Stimulated activated naive B cell treated with anti-CD40 and anti-IgM and Interleukin-4, amounts not matched to agents 10 μg/mL and 1 μg/mL and 100 μg/mL, for 72 hours (primary cell): ENCODE data around the gene BATF3.
"Not testable (repeated sequence)": the region's sequence is repeated elsewhere in the genome, so short reads cannot be mapped to it uniquely, and the experiment has no call there.

Experiments
- ATAC-seq, 2 donors: fragments of 150-1000 bp; cut with Tn5 transposase; replicated peaks; 2 replicates each; pipeline ENCODE4 v1.10.0; 2021; ENCODE audit warnings: moderate library complexity in 1 of 2
- DNase-seq: peaks from one replicate; pipeline ENCODE4 v3.0.0; 2021
- H3K27ac Mint-ChIP-seq: one replicate; pipeline ENCODE4 v1.8.0; 2022; ENCODE audit warnings: mild to moderate bottlenecking, mixed read lengths
- H3K27me3 Mint-ChIP-seq, 2 donors: one replicate each; pipeline ENCODE4 v1.8.0; 2022; ENCODE audit warnings: mixed read lengths in 2 of 2
- H3K36me3 Mint-ChIP-seq, 2 donors: one replicate each; pipeline ENCODE4 v1.8.0; 2022; ENCODE audit warnings: mixed read lengths in 2 of 2, mild to moderate bottlenecking in 1 of 2
- H3K4me1 Mint-ChIP-seq, 2 donors: one replicate each; pipeline ENCODE4 v1.8.0; 2022; ENCODE audit warnings: mixed read lengths in 2 of 2, mild to moderate bottlenecking in 1 of 2
- H3K4me3 Mint-ChIP-seq, 2 donors: one replicate each; pipeline ENCODE4 v1.8.0; 2022; ENCODE audit warnings: mild to moderate bottlenecking in 2 of 2, mixed read lengths in 2 of 2, moderate library complexity in 1 of 2
- H3K9me3 Mint-ChIP-seq, 2 donors: one replicate each; pipeline ENCODE4 v1.8.0; 2022; ENCODE audit warnings: mixed read lengths in 2 of 2, mild to moderate bottlenecking in 1 of 2

BATF3 gene, protein sequence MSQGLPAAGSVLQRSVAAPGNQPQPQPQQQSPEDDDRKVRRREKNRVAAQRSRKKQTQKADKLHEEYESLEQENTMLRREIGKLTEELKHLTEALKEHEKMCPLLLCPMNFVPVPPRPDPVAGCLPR

DNA sequence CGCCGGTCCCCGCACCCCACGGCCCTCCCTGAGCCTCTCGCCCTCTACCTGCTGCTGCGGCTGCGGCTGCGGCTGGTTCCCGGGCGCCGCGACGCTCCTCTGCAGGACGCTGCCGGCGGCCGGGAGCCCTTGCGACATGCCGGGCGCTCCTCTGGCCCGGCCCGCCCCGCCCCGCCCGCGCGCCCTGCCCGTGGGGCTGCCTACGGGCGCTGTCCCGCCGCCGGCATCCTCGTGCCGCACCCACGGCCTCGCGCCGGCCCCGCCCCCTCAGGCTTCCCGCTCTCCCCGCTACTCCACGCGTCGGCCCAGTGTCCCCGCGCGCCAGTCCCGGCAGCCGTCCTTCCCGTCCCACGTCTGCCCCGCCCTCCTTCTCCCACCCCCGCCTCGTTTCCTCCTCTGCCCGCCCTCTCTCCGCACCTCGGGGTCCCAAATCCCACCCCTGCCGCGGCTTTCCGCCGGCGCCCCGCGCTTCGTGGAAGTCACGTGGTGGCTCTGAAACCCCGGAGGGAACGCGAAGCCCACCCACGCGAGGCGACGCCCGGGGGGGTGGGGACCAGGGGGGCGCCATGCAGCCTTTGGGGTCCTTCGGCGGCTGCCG is at the start of gene BATF3:
Gene BATF3 (minus strand): TSS at position 216 of the 598 bp plus-strand sequence. CDS start 78 bp downstream, at position 138.
- peaks cover 53 to 81% of the 10 kb centered on the region in 2 donors for H3K4me1 Mint-ChIP-seq
- ATAC-seq (peak; percentile 29 to 33), DNase-seq (no peak)
- peaks cover 13 to 19% of the 10 kb centered on the region in 2 donors for H3K27me3 Mint-ChIP-seq
- peaks cover 31 to 38% of the 10 kb centered on the region in 2 donors for H3K36me3 Mint-ChIP-seq
- no peaks in the 10 kb centered on the region for H3K9me3 Mint-ChIP-seq
- peak within 1 kb of the TSS; percentile 88 to 91 for H3K4me3 Mint-ChIP-seq
- H3K27ac Mint-ChIP-seq, result peak within 1 kb of the TSS; percentile 98

DNA sequence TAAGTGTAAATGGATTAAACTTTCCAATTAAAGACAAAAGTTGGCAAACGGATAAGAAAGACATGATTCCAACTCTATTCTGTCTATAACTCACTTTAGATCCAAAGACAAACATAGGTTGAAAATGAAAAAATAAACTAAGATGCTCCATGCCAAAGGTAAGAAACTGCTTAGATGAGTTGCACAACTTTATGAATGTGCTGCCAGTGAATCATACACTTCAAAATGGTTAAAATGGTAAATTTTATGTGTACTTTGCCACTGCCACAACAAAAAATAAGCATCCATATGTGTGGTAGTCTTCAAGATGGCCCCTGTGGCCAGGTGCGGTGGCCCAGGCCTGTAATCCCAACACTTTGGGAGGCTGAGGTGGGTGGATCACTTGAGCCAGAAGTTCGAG is 46.9 kb upstream of the BATF3 start:
- peaks cover 19 to 26% of the 10 kb centered on the region in 2 donors for H3K36me3 Mint-ChIP-seq
- DNase-seq (no peak), ATAC-seq (no peak)
- no peak overlapping the region for H3K27ac Mint-ChIP-seq
- no peaks in the 10 kb centered on the region for H3K9me3 Mint-ChIP-seq
- H3K4me3 Mint-ChIP-seq, result no peak overlapping the region
- H3K4me1 Mint-ChIP-seq, result peaks cover 11 to 27% of the 10 kb centered on the region in 2 donors
- H3K27me3 Mint-ChIP-seq, result no peaks in the 10 kb centered on the region

DNA sequence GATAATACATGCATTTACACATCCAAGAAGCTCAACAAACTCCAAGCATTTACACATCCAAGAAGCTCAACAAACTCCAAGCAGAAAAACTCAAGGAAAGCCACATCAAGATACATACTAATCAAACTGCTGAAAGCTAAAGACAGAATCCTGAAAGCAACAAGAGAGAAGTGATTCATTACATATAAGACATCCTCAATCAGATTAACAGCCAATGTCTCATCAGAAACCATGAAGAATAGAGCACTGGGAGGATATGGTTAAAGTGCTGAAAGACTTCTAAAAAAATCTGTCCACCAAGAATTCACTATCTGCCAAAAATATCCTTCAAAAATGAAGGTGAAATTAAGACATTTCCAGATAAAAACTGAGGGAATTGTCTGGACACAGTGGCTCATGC is 45.7 kb upstream of the BATF3 start:
- peaks cover 10 to 23% of the 10 kb centered on the region in 2 donors for H3K4me1 Mint-ChIP-seq
- DNase-seq (no peak), ATAC-seq (no peak)
- H3K4me3 Mint-ChIP-seq, result no peak overlapping the region
- H3K9me3 Mint-ChIP-seq, result peaks cover 0 to 1% of the 10 kb centered on the region in 2 donors
- peaks cover 24 to 30% of the 10 kb centered on the region in 2 donors for H3K36me3 Mint-ChIP-seq
- no peak overlapping the region for H3K27ac Mint-ChIP-seq
- H3K27me3 Mint-ChIP-seq, result no peaks in the 10 kb centered on the region

DNA sequence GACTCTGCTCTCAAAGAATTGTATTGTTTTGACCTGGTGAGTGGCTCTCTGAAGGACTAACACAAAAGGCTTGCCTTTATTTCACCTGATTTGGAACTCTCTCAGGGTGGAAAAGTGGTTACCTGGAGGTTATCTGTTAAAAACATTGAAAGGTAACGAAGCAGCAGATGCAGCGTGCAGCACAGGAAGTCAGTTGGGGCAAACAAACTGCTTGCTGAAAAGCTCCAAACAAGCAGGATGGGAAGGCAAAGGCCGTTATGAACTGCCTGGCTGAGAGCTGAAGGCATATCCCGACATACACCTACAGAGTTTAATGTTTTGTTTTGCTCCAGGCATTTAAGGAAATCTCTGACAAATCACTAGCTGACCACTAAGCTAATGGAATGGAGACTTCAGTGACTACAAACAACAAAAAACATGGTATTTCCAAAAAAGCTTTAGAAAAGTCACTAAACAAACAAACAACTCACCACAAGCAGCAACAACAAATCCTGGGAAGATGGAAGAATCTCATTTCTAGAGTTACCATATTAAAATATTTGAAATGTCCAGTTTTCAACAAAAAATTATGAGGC is 44.3 kb upstream of the BATF3 start:
- H3K9me3 Mint-ChIP-seq, result peaks cover 0 to 1% of the 10 kb centered on the region in 2 donors
- no peaks in the 10 kb centered on the region for H3K27me3 Mint-ChIP-seq
- DNase-seq (no peak), ATAC-seq (no peak)
- H3K4me1 Mint-ChIP-seq, result peaks cover 5 to 11% of the 10 kb centered on the region in 2 donors
- H3K4me3 Mint-ChIP-seq, result no peak overlapping the region
- peaks cover 28 to 30% of the 10 kb centered on the region in 2 donors for H3K36me3 Mint-ChIP-seq
- H3K27ac Mint-ChIP-seq, result no peak overlapping the region

DNA sequence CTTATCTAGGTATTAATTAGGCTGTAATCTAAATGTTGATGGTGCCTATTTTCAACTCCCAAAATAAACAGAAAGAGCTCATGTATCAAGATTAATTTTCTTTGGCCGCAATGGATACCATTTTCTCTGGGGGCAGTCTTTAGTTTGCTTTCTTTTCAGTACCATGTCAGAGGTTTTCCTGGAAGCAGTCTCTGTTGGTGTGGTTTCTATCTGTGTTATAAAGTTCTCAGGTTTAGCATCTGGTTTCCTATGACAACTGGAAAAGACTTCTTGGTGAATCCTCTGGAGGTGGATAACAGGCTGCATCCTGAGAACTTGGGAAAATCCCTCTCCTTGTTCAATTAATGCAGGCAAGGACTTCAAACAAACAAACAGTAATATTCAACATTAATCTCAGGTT is 38.7 kb upstream of the BATF3 start:
- Mint-ChIP-seq H3K36me3 (peaks cover 23 to 29% of the 10 kb centered on the region in 2 donors), H3K4me1 (peaks cover 4% of the 10 kb centered on the region in 2 donors), H3K4me3 (no peak overlapping the region), H3K27ac (peak overlapping the region; percentile 77), H3K27me3 (no peaks in the 10 kb centered on the region), H3K9me3 (peaks cover 0 to 1% of the 10 kb centered on the region in 2 donors)
- DNase-seq, result no peak
- no peak for ATAC-seq

DNA sequence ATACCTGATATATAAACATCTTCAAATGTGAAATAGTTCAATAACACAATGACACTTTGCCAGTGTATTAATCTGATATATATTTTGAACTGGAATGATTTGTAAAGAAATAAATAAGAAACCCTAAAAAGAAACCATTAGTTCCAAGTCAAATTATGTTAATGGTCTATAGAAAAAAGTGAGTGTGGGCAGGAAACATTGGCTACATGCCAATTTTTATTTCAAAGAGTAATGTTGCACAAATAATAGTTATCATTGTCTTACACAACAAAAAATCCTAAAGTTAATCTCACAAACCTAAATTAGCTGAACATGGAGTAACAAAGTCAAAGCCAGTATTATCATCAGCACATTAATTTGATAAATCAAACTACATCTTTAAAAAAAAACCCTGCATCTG is 37.9 kb upstream of the BATF3 start:
- peaks cover 24 to 31% of the 10 kb centered on the region in 2 donors for H3K36me3 Mint-ChIP-seq
- no peaks in the 10 kb centered on the region for H3K27me3 Mint-ChIP-seq
- ATAC-seq (no peak), DNase-seq (no peak)
- H3K4me3 Mint-ChIP-seq, result no peak overlapping the region
- H3K4me1 Mint-ChIP-seq, result peaks cover 4% of the 10 kb centered on the region in 2 donors
- no peak overlapping the region for H3K27ac Mint-ChIP-seq
- H3K9me3 Mint-ChIP-seq, result peaks cover 0 to 1% of the 10 kb centered on the region in 2 donors

DNA sequence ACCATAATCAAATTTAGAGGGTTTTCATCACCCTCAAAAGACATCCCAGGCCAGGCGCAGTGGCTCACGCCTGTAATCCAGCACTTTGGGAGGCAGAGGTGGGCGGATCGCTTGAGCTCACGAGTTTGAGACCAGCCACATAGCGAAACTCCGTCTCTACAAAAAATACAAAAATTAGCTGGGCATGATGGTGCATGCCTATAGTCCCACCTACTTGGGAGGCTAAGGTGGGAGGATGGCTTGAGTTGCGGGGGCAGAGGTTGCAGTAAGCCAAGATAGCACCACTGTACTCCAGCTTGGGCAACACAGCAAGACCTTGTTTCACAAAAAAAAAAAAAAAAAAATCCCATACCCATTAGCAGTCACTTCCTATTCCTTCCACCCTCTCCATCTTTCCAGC is 33.5 kb upstream of the BATF3 start:
- Mint-ChIP-seq H3K9me3 (no peaks in the 10 kb centered on the region), H3K4me3 (no peak overlapping the region), H3K27me3 (no peaks in the 10 kb centered on the region), H3K4me1 (peaks cover 8 to 13% of the 10 kb centered on the region in 2 donors), H3K36me3 (peaks cover 18 to 28% of the 10 kb centered on the region in 2 donors), H3K27ac (no peak overlapping the region)
- ATAC-seq (no peak), DNase-seq (no peak)

DNA sequence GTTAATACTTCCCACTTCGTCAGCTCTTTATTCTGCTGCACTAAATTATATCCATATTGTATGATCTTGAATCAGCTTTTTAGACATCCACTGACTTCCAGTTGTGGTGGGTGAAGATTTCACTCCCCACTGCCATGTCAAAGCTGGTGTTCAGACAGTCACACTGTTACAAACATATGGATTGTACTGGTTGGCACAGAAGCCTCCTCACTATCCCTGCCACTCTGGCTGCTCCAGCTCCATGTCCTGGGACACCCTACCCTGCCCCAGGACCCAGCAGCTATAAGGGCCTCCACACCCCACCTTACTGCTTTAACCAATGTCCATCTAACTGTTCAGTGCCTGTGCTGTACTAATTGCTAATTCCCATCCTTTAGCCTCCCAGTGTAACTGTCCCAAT is 32.0 kb upstream of the BATF3 start:
- ATAC-seq, result no peak
- no peak overlapping the region for H3K27ac Mint-ChIP-seq
- no peak overlapping the region for H3K4me3 Mint-ChIP-seq
- no peaks in the 10 kb centered on the region for H3K9me3 Mint-ChIP-seq
- peaks cover 8 to 18% of the 10 kb centered on the region in 2 donors for H3K4me1 Mint-ChIP-seq
- no peak for DNase-seq
- no peaks in the 10 kb centered on the region for H3K27me3 Mint-ChIP-seq
- peaks cover 24 to 35% of the 10 kb centered on the region in 2 donors for H3K36me3 Mint-ChIP-seq

DNA sequence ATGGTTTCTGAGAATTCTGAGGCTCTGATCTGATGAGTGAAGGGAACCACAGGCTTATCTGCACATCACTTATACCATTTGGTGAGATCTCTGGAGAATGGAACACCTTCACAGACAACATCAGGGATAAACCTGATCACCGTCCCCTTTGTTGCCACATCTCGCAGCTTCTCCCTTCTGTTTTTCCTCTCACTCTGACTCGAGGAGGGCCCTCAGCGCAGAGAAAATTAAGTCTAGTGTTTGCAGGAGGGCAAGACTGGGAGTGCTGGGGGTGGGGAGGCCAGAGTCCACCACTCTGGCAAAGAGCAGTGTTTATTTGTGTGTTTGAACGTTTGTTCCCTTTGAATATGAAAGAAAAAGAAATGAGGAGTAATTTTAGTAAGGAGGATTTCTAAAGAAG is 29.0 kb upstream of the BATF3 start:
- Mint-ChIP-seq H3K27ac (peak overlapping the region; percentile 33), H3K4me1 (peaks cover 8 to 26% of the 10 kb centered on the region in 2 donors), H3K9me3 (peaks cover 2 to 3% of the 10 kb centered on the region in 2 donors), H3K36me3 (peaks cover 26 to 49% of the 10 kb centered on the region in 2 donors), H3K4me3 (no peak overlapping the region), H3K27me3 (no peaks in the 10 kb centered on the region)
- ATAC-seq (no peak), DNase-seq (no peak)

DNA sequence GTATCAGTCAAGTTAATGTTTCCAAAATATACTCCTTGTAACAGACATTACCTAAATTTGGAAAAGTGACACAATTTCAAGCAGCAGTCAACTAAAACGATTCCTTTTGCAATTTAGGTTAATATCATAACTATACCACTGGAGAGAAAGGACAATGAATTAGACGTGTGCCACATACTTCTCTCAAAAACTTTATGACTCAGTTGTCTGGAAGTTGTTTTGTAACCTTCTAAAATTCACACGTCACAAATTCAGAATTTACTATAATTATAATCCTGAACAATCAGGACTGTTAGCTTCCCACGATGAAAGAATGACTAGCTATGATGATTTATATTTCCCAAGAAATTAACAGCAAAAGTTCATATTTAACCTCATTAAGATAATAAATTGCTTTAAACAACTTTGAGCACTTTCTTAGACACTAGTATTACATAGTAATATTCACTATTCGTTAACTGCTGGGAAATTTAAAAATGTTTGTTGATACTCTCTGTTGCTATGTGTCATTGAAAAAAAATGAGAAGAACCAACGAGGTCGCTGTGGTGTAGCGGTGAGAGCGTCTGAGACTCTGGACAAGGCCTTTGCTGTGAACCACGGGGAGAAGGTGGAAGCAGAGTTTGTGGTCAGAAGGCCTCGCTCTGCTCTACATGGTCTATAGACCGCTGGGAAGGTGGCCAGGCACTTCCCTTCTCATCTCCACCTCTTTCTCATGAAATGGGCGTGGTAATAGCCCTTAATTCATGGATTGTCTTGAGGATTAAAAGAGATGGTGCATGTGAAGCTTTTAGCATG is 27.9 kb upstream of the BATF3 start:
- no peak for DNase-seq
- H3K4me3 Mint-ChIP-seq, result no peak overlapping the region
- peaks cover 8 to 32% of the 10 kb centered on the region in 2 donors for H3K4me1 Mint-ChIP-seq
- peaks cover 26 to 48% of the 10 kb centered on the region in 2 donors for H3K36me3 Mint-ChIP-seq
- peaks cover 2 to 3% of the 10 kb centered on the region in 2 donors for H3K9me3 Mint-ChIP-seq
- ATAC-seq, result no peak
- H3K27me3 Mint-ChIP-seq, result no peaks in the 10 kb centered on the region
- no peak overlapping the region for H3K27ac Mint-ChIP-seq

DNA sequence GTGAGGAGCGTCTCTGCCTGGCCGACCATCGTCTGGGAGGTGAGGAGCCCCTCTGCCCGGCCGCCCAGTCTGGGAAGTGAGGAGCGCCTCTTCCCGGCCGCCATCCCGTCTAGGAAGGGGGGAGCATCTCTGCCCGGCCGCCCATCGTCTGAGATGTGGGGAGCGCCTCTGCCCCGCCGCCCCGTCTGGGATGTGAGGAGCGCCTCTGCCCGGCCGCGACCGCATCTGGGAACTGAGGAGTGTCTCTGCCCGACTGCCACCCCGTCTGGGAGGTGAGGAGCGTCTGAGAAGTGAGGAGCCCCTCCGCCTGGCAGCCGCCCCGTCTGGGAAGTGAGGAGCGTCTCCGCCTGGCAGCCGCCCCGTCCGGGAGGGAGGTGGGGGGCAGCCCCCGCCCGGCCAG is 25.0 kb upstream of the BATF3 start:
- H3K27me3 Mint-ChIP-seq, H3K27ac Mint-ChIP-seq, ATAC-seq, H3K9me3 Mint-ChIP-seq, H3K4me3 Mint-ChIP-seq, DNase-seq: not testable (repeated sequence)
- H3K36me3 Mint-ChIP-seq, result peaks cover 24 to 45% of the 10 kb centered on the region in 2 donors
- peaks cover 18 to 48% of the 10 kb centered on the region in 2 donors for H3K4me1 Mint-ChIP-seq

DNA sequence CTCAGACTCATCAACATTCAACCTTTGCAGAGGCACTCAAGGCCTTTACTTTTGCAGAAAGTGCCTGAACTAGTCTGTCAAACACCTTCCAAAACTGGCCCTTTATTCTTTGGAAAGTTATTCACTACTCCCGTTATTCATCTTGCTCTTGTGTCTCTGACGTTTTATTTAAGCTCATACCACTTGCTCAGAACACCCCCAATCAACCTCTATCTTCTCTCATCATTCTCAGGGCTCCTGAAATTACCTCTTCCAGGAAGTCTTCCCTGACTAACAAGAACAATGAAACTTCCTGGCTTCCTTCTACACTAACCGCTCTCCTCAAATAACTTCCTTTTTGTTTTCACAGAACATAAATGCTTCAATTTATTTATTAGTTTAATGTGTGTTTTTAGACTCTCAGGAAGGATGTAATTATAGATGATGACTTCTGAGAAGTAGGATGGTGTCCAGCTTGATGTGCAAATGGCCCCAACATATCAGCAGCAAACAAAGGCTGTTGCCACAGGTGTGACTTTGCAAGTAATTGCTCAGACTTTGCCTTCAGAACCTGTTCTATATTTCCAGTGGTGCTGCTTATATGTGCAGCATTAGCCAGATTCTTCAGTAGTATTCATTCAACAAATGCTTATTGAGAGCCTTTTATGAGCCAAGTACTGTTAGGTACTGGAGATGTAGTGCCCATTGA is 22.8 kb upstream of the BATF3 start:
- H3K4me3 Mint-ChIP-seq, result no peak overlapping the region
- no peak overlapping the region for H3K27ac Mint-ChIP-seq
- H3K27me3 Mint-ChIP-seq, result no peaks in the 10 kb centered on the region
- ATAC-seq, result no peak
- H3K4me1 Mint-ChIP-seq, result peaks cover 15 to 34% of the 10 kb centered on the region in 2 donors
- no peak for DNase-seq
- peaks cover 2 to 3% of the 10 kb centered on the region in 2 donors for H3K9me3 Mint-ChIP-seq
- peaks cover 20 to 33% of the 10 kb centered on the region in 2 donors for H3K36me3 Mint-ChIP-seq

DNA sequence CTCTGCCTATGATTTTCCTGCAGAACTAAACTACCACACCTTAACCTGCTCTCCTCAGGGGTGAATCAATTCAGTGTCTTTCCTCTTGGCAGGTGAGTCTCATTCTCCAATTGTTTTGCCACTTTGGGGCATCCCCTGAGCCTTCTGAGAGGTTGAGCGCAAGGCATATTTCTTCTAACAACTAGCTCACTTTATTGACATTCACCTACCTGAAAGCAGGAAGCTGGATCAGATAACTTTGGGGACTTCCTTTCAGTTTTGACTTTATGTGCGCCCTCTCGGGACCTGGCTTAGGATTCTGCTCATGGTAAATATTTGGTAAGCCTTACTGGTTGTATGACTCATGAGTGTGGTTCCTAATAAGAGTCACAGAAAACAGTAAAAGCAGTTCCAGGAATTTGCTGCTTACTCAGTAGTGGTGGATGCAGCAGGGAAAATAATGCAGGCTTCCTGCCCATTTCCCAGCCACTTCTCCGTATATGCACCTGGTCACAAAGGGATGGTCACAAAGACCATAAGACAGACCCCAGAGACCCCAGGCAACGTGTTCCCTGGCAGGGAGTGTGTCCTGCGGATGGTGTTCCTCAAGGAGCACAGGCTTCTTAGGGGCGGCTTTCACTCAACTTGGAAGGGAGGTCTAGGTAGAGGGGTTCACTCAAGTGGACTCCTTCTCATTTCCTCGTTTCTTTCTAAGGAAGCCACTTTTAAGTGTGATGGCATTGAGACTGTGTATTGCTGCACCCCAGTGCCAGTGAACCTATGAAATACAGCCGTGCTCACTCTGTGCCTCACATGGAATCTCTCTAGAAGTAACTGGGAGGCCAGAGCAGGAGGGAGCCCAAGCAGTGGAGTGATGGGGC is 22.0 kb upstream of the BATF3 start:
- H3K36me3 Mint-ChIP-seq, result peaks cover 15 to 26% of the 10 kb centered on the region in 2 donors
- no peaks in the 10 kb centered on the region for H3K27me3 Mint-ChIP-seq
- H3K4me3 Mint-ChIP-seq, result no peak overlapping the region
- H3K27ac Mint-ChIP-seq, result peak overlapping the region; percentile 4
- H3K4me1 Mint-ChIP-seq, result peaks cover 16 to 38% of the 10 kb centered on the region in 2 donors
- ATAC-seq (peak; percentile 84 to 86), DNase-seq (no peak)
- peaks cover 2 to 3% of the 10 kb centered on the region in 2 donors for H3K9me3 Mint-ChIP-seq
